IMR-90 (cell line): ENCODE data around the gene PHF19. TPM values are rescaled to one million over a fixed set of nuclear protein-coding genes. Genes with fewer than 3 reads are reported as not detected.

Experiments used
- ATAC-seq: fragments of 200-7000 bp; cut with Tn5 transposase; 2 replicates; pipeline ENCODE4 v1.9.1; 2020; ENCODE audit warnings: low read depth, mild to moderate bottlenecking, moderate library complexity
- BruUV-seq: library from RNA; stranded (reverse); fragments of 400-500 nt; replicated peaks from 2 replicates; lab custom pipeline; 2021; lab: Mats Ljungman, UMichigan
- CTCF ChIA-PET: fragments of 300-600 bp; formaldehyde crosslinking; extraction: SDS; loops from one replicate; lab custom pipeline; 2021; ENCODE audit warnings: antibody characterized with exemption; lab: Yijun Ruan, JAX
- POLR2A ChIA-PET: fragments of 300-600 bp; sonication (Branson Sonifier 250); formaldehyde crosslinking; loops from one replicate; lab custom pipeline; 2022; ENCODE audit warnings: antibody characterized with exemption; ENCODE audit not compliant: unreplicated experiment; lab: Charles Lee
- DNase-seq: peaks from one replicate; pipeline ENCODE4 v3.0.0; 2013
- H2AFZ ChIP-seq: replicated peaks from 2 replicates; pipeline ENCODE3; 2013; ENCODE audit warnings: low read length, mild to moderate bottlenecking; ENCODE audit not compliant: poor library complexity
- H2AK5ac ChIP-seq: 2 replicates; pipeline ENCODE4 v1.6.1; 2013; ENCODE audit warnings: low read depth, low read length, inconsistent platforms
- H2AK9ac ChIP-seq: replicated peaks from 2 replicates; pipeline ENCODE3; 2013; ENCODE audit warnings: mild to moderate bottlenecking, low read depth, low read length, moderate library complexity; ENCODE audit not compliant: poor library complexity
- H2BK120ac ChIP-seq: 2 replicates; pipeline ENCODE4 v1.6.1; 2013; ENCODE audit warnings: low read depth, low read length, inconsistent platforms
- H2BK15ac ChIP-seq: 3 replicates; pipeline ENCODE4 v1.6.1; 2013; ENCODE audit warnings: low read depth, low read length, inconsistent platforms
- H2BK20ac ChIP-seq: 2 replicates; pipeline ENCODE4 v1.6.1; 2013; ENCODE audit warnings: low read depth, mild to moderate bottlenecking, inconsistent platforms, low read length, moderate library complexity
- H2BK5ac ChIP-seq: 2 replicates; pipeline ENCODE4 v1.6.1; 2013; ENCODE audit warnings: mild to moderate bottlenecking, low read depth, low read length, inconsistent platforms; ENCODE audit not compliant: poor library complexity, severe bottlenecking
- H3K14ac ChIP-seq: replicated peaks from 2 replicates; pipeline ENCODE4 v1.6.1; 2013; ENCODE audit warnings: low read depth, low read length, inconsistent platforms
- H3K18ac ChIP-seq: 2 replicates; pipeline ENCODE4 v1.6.1; 2013; ENCODE audit warnings: low read depth, low read length, control low read depth
- H3K23ac ChIP-seq: 2 replicates; pipeline ENCODE4 v1.6.1; 2013; ENCODE audit warnings: low read depth, low read length, inconsistent platforms
- H3K27ac ChIP-seq: 2 replicates; pipeline ENCODE4 v1.5.1; 2013; ENCODE audit warnings: mild to moderate bottlenecking, control low read depth, low read length; ENCODE audit not compliant: insufficient read depth
- H3K27me3 ChIP-seq: 2 replicates; pipeline ENCODE4 v1.6.1; 2013; ENCODE audit warnings: low read length; ENCODE audit not compliant: control insufficient read depth, insufficient read depth
- H3K36me3 ChIP-seq: 2 replicates; pipeline ENCODE4 v1.6.1; 2013; ENCODE audit warnings: low read length, mixed read lengths; ENCODE audit not compliant: control insufficient read depth, insufficient read depth
- H3K4ac ChIP-seq: 2 replicates; pipeline ENCODE4 v1.6.1; 2013; ENCODE audit warnings: low read depth, low read length, inconsistent platforms
- H3K4me1 ChIP-seq: 2 replicates; pipeline ENCODE4 v1.6.1; 2013; ENCODE audit warnings: low read length, mixed read lengths; ENCODE audit not compliant: control insufficient read depth, insufficient read depth
- H3K4me2 ChIP-seq: 2 replicates; pipeline ENCODE4 v1.6.1; 2013; ENCODE audit warnings: low read depth, mild to moderate bottlenecking, control low read depth, low read length, moderate library complexity
- H3K4me3 ChIP-seq: 2 replicates; pipeline ENCODE4 v1.5.1; 2013; ENCODE audit warnings: low read depth, mild to moderate bottlenecking, control low read depth, low read length, moderate library complexity; ENCODE audit not compliant: insufficient read depth
- H3K56ac ChIP-seq: 2 replicates; pipeline ENCODE4 v1.6.1; 2013; ENCODE audit warnings: low read length, inconsistent platforms; ENCODE audit not compliant: insufficient read depth; ENCODE audit errors: extremely low read depth
- H3K79me1 ChIP-seq, 2 experiments: 2 replicates each; pipeline ENCODE4 v1.6.1; 2013; ENCODE audit warnings: low read length in 2 of 2, inconsistent platforms in 1 of 2, low read depth in 1 of 2
- H3K9ac ChIP-seq: 2 replicates; pipeline ENCODE4 v1.6.1; 2013; ENCODE audit warnings: low read depth, low read length, control low read depth
- H3K9me1 ChIP-seq: 2 replicates; pipeline ENCODE4 v1.6.1; 2013; ENCODE audit warnings: low read length, inconsistent platforms; ENCODE audit not compliant: insufficient read depth
- H3K9me3 ChIP-seq: 2 replicates; pipeline ENCODE4 v1.6.1; 2013; ENCODE audit warnings: low read length; ENCODE audit not compliant: control insufficient read depth, insufficient read depth
- H4K20me1 ChIP-seq: 2 replicates; pipeline ENCODE4 v1.6.1; 2013; ENCODE audit warnings: low read length, inconsistent platforms; ENCODE audit not compliant: insufficient read depth
- H4K5ac ChIP-seq: 2 replicates; pipeline ENCODE4 v1.6.1; 2013; ENCODE audit warnings: mild to moderate bottlenecking, low read depth, low read length, control low read depth
- H4K8ac ChIP-seq, 2 experiments: 2 replicates each; pipeline ENCODE4 v1.6.1; 2013; ENCODE audit warnings: low read depth in 2 of 2, low read length in 2 of 2, control low read depth in 1 of 2, inconsistent platforms in 1 of 2
- H4K91ac ChIP-seq: 2 replicates; pipeline ENCODE4 v1.6.1; 2013; ENCODE audit warnings: low read depth, low read length, inconsistent platforms; ENCODE audit not compliant: insufficient read depth
- CEBPB ChIP-seq: IDR thresholded peaks from 2 replicates; pipeline ENCODE4 v1.6.1; 2012; ENCODE audit warnings: low read depth, low read length, improper control_type of control experiment
- CTCF ChIP-seq: conservative IDR thresholded peaks from 2 replicates; pipeline ENCODE4 v1.5.1; 2012; ENCODE audit warnings: mild to moderate bottlenecking, low read depth, low read length, improper control_type of control experiment
- ELK1 ChIP-seq: fragments of 150-350 bp; IDR thresholded peaks from 2 replicates; pipeline ENCODE4 v1.6.1; 2016; ENCODE audit warnings: low read depth, mild to moderate bottlenecking, low read length, moderate library complexity, borderline replicate concordance
- MAFK ChIP-seq: IDR thresholded peaks from 2 replicates; pipeline ENCODE4 v1.6.1; 2012; ENCODE audit warnings: low read depth, low read length, improper control_type of control experiment
- RCOR1 ChIP-seq: IDR thresholded peaks from 2 replicates; pipeline ENCODE4 v1.6.1; 2012; ENCODE audit warnings: mild to moderate bottlenecking, low read length, improper control_type of control experiment; ENCODE audit not compliant: insufficient replicate concordance
- RFX5 ChIP-seq: IDR thresholded peaks from 2 replicates; pipeline ENCODE4 v1.8.0; 2012; ENCODE audit warnings: low read depth, mild to moderate bottlenecking, low read length, moderate library complexity
- WGBS, 2 experiments: methylation state at CpG; one replicate each; pipeline versions ENCODE4 v1.1.5 to v1.1.7; 2013; ENCODE audit warnings: missing lambda C conversion rate in 2 of 2; ENCODE audit not compliant: insufficient read length in 1 of 2; ENCODE audit errors: extremely low coverage in 2 of 2; 5-methylcytosine and 5-hydroxymethylcytosine counted together
- dilution Hi-C: fragments of 300-500 bp; cut with HindIII; formaldehyde crosslinking; loops from one replicate; pipeline ENCODE4 v1.14.3; 2018; ENCODE audit warnings: low sequenced_read_pairs; ENCODE audit not compliant: unreplicated experiment
- in situ Hi-C: fragments of 300-500 bp; cut with MboI; formaldehyde crosslinking; loops from 3 replicates; pipeline ENCODE4 v1.14.3; 2019; ENCODE audit warnings: low sequenced_read_pairs, inconsistent platforms, mixed read lengths
- intact Hi-C: fragments of 100-400 bp; cut with micrococcal nuclease; formaldehyde crosslinking; loops from 2 replicates; pipeline ENCODE4 v1.10.0; 2022
- polyA plus RNA-seq, 3 experiments: library from polyadenylated mRNA; depleted of rRNA; stranded (reverse); fragments of >200 nt; gene quantifications; 2 replicates each; pipeline ENCODE4 v1.2.3, GENCODE V29; 2012; ENCODE audit warnings: low replicate concordance in 1 of 3
- total RNA-seq: library from RNA; depleted of rRNA; stranded (reverse); fragments of >200 nt; gene quantifications from 2 replicates; pipeline ENCODE4 v1.2.3, GENCODE V29; 2012

Gene PHF19
- total and polyA plus RNA-seq, 2 of the 4 experiments (the other 2 are of a cell fraction) = 37.6 to 55.6 TPM

- H3K14ac ChIP-seq = no peak overlapping the region
- intact Hi-C loops (no loop called here), dilution Hi-C loops (no loop called here), in situ Hi-C loops (no loop called here)
- no peaks in the 10 kb centered on the region for H3K9me3 ChIP-seq
- no peak overlapping the region for H3K4me2 ChIP-seq
- 100% methylated on average over 1 of the region's 7 CpGs; no CpG with 5 or more reads in 1 of the 2 experiments for WGBS, 2 experiments
- H4K5ac ChIP-seq = no peak overlapping the region
- no peak overlapping the region for H2BK20ac ChIP-seq
- H3K56ac ChIP-seq = no peak overlapping the region
- peaks cover 28% of the 10 kb centered on the region for H3K36me3 ChIP-seq
- H3K4ac ChIP-seq = no peak overlapping the region
- H2AK9ac ChIP-seq = no peak overlapping the region
- no peak overlapping the region for H3K4me3 ChIP-seq
- no peak overlapping the region for H3K27ac ChIP-seq
- H2BK120ac ChIP-seq = no peak overlapping the region
- ATAC-seq (no peak), DNase-seq (no peak)
- H4K20me1 ChIP-seq = no peaks in the 10 kb centered on the region
- no peaks in the 10 kb centered on the region for H3K27me3 ChIP-seq
- H4K91ac ChIP-seq = no peak overlapping the region
- H3K9me1 ChIP-seq = no peaks in the 10 kb centered on the region; the same call in 1 of the 2 replicates
- ChIA-PET CTCF (no interaction called here), POLR2A (no interaction called here)
- H2BK5ac ChIP-seq = no peak overlapping the region
- H3K4me1 ChIP-seq = no peaks in the 10 kb centered on the region
- H2AFZ ChIP-seq = no peak overlapping the region
- no peak overlapping the region for H2AK5ac ChIP-seq
- TF ChIP-seq CTCF = no peak
- TF ChIP-seq ELK1 = no peak
- no peak for TF ChIP-seq RCOR1
- TF ChIP-seq MAFK = no peak
- TF ChIP-seq CEBPB = no peak
- TF ChIP-seq RFX5 = no peak
- no peak overlapping the region for H3K18ac ChIP-seq
- no peaks in the 10 kb centered on the region for H3K79me1 ChIP-seq
- BruUV-seq = no TSS peak
- H3K9ac ChIP-seq = no peak overlapping the region
- H2BK15ac ChIP-seq = no peak overlapping the region
- H3K23ac ChIP-seq = no peak overlapping the region
- no peak overlapping the region for H4K8ac ChIP-seq
Measured at GRCh38 chr9:120855827-120856670, 20.9 kb downstream of the PHF19 start.
